GM12873 (cell line): ENCODE data around the gene SUPT3H.

Experiments used
- CTCF ChIP-seq: IDR thresholded peaks from 2 replicates; pipeline ENCODE4 v1.5.1; 2012; ENCODE audit warnings: low read depth, mild to moderate bottlenecking, moderate library complexity, low read length, control low read depth; ENCODE audit not compliant: insufficient read depth; ENCODE audit errors: missing control alignments

SUPT3H gene

GRCh38 chr6:45191414-45191813 is 186.3 kb downstream of the SUPT3H start:
- TF ChIP-seq CTCF = no peak

- TF ChIP-seq CTCF = no peak
Observed at GRCh38 chr6:45187836-45188235, 189.9 kb downstream of the SUPT3H start.

- no peak for TF ChIP-seq CTCF
Observed at GRCh38 chr6:45185403-45186251, 192.1 kb downstream of the SUPT3H start.

- no peak for TF ChIP-seq CTCF
Observed at GRCh38 chr6:45184937-45185336, 192.8 kb downstream of the SUPT3H start.

GRCh38 chr6:45184040-45184439 is 193.7 kb downstream of the SUPT3H start:
- no peak for TF ChIP-seq CTCF

GRCh38 chr6:45175272-45175671 is 202.5 kb downstream of the SUPT3H start:
- no peak for TF ChIP-seq CTCF

- TF ChIP-seq CTCF = no peak
Observed at GRCh38 chr6:45174045-45174444, 203.7 kb downstream of the SUPT3H start.
